Nucleus accumbens (tissue), 56 donors: ENCODE data around the gene ATP6V0D1.
"Not testable (repeated sequence)": the region's sequence is repeated elsewhere in the genome, so short reads cannot be mapped to it uniquely, and the experiment has no call there.

Experiments
- DNase-seq, 56 donors: peaks; one replicate each; lab custom pipeline; 2025; lab: John Stamatoyannopoulos, UW

The ATP6V0D1 gene

GRCh38 chr16:67480833-67481560, at the start of gene ATP6V0D1:
Gene ATP6V0D1 (minus strand): TSS chr16:67481157. CDS start chr16:67481086, 71 bp downstream.
- DNase-seq, result peak; percentile 81 to 99 (median 96)

- DNase-seq, result peak in 40 of 56 donors; percentile 20 to 83 (median 44)
Observed at GRCh38 chr16:67530013-67530939, 49.3 kb upstream of the ATP6V0D1 start.

- DNase-seq, result peak in 2 of 56 donors; percentile 35 to 45
Observed at GRCh38 chr16:67529582-67530012, 48.6 kb upstream of the ATP6V0D1 start.

- peak in 12 of 56 donors; percentile 22 to 68 (median 52) for DNase-seq
Observed at GRCh38 chr16:67528870-67529581, 48.1 kb upstream of the ATP6V0D1 start.

GRCh38 chr16:67528222-67528869, 47.4 kb upstream of the ATP6V0D1 start, which contains the start of gene RIPOR1:
Gene RIPOR1 (plus strand): TSS chr16:67528829. CDS start chr16:67538447, 9,618 bp downstream.
- peak in 39 of 56 donors; percentile 27 to 77 (median 54) for DNase-seq

- DNase-seq, result no peak
Observed at GRCh38 chr16:67526149-67526791, 45.3 kb upstream of the ATP6V0D1 start.

- no peak for DNase-seq
Observed at GRCh38 chr16:67525176-67525860, 44.4 kb upstream of the ATP6V0D1 start.

GRCh38 chr16:67521095-67521804, 40.3 kb upstream of the ATP6V0D1 start:
- peak; percentile 38 to 97 (median 84) for DNase-seq

GRCh38 chr16:67519242-67519641, 38.3 kb upstream of the ATP6V0D1 start:
- no peak for DNase-seq

- DNase-seq, result no peak
Observed at GRCh38 chr16:67518676-67519075, 37.7 kb upstream of the ATP6V0D1 start.

- no peak for DNase-seq
Observed at GRCh38 chr16:67517661-67518423, 36.9 kb upstream of the ATP6V0D1 start.

- DNase-seq, result no peak
Observed at GRCh38 chr16:67517155-67517445, 36.1 kb upstream of the ATP6V0D1 start.

- no peak for DNase-seq
Observed at GRCh38 chr16:67516296-67517154, 35.6 kb upstream of the ATP6V0D1 start.

- DNase-seq, result peak in 26 of 56 donors; percentile 3 to 71 (median 20)
Observed at GRCh38 chr16:67514382-67514828, 33.4 kb upstream of the ATP6V0D1 start.

GRCh38 chr16:67513892-67514291, 32.9 kb upstream of the ATP6V0D1 start:
- DNase-seq, result not testable (repeated sequence)

- no peak for DNase-seq
Observed at GRCh38 chr16:67509016-67509415, 28.1 kb upstream of the ATP6V0D1 start.

- DNase-seq, result no peak
Observed at GRCh38 chr16:67506468-67506867, 25.5 kb upstream of the ATP6V0D1 start.
